SIG-M5 (cell line): ENCODE measurements around the gene ERBIN.
"Not testable (repeated sequence)": the region's sequence is repeated elsewhere in the genome, so short reads cannot be mapped to it uniquely, and the experiment has no call there.

Source experiments
- DNase-seq: peaks from one replicate; lab custom pipeline; 2025; lab: John Stamatoyannopoulos, UW

ERBIN gene

GRCh38 chr5:65916066-65916465 is 10.3 kb upstream of the ERBIN start:
- DNase-seq = no peak

- no peak for DNase-seq
Observed at GRCh38 chr5:65916636-65917035, 9.7 kb upstream of the ERBIN start.

DNA sequence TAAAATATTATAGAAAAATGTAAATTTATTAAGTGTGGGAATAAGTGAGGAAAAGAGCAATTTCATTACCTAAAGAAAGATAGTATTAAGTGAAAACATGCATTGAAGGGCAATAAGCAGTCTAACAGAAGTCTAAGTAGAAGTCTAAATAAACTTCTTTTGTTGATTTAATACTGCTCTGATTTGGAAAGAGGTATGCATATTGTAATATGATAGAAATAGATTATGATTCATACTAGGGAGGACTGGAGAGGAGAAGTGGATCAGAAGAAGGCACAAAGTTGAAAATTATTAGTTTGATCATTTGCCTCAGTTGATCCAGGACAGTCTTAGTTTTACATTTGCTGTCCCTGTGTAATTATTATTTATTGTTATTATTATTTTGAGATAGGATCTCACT is 6.6 kb upstream of the ERBIN start:
- DNase-seq = no peak

DNA sequence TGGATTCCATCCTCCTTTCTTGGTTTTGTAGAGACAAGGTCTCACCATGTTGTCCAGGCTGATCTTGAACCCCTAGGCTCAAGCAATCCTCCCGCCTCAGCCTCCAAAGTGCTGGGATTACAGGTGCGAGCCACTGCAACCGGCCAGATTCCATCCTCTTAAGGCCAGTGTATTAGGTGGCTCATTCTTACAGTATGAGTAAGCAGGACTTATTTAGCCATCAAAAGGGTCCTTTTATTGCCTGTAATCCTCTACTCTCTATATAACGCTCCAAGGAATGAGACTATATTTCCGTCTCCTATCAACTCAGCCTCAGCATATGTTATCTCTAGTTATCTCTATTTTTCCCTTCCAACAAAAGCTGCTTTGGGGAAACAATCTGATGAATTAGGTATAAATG is 3.0 kb upstream of the ERBIN start:
- no peak for DNase-seq

GRCh38 chr5:65924366-65925043 is 1.9 kb upstream of the ERBIN start:
- DNase-seq = no peak

- DNase-seq = peak; percentile 83
Observed at GRCh38 chr5:65925044-65925600, 1.3 kb upstream of the ERBIN start.

- no peak for DNase-seq
Observed at GRCh38 chr5:65925601-65926275, 637 bp upstream of the ERBIN start.

DNA sequence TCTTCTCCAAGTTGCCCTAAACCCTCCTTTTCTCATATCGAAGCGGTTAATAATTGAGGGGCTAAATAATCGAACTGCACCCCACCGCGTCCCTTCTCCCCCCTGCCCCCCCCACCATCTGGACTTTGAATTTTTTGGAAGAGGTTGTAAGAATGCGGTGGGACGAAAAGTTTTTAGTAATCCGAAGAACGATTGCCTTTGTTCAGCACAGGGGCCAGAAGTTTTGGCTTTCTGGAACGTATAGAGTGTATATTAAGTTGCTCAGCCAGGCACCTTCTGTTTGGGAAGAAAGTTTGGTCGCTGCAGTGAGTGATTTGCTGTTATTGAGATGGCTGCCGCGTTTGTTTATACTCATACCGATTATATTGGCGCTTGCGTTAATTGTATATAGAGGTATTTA is 518 bp downstream of the ERBIN start:
- no peak for DNase-seq

GRCh38 chr5:65927503-65928321 is 1.3 kb downstream of the ERBIN start:
- no peak for DNase-seq

DNA sequence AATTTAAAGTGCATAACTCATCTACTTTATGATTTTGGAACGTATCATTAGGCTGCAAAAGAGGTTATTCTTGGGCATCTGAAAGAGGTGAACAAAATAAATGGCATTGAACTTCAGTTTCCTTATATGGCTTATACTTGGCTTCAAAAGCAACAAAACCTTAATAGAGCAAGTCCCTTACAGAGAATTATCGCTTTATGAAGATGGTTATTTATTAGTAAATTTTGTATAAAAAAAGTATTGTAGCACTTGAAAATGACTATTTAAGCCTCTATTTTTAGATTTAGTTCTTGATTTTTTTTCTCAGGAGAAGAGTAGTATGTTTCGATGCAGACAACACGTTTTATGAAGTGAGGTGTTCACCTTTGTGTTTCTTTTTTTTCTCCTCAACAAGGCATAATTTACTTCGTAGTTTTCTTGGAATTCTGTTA is 2.0 kb downstream of the ERBIN start:
- no peak for DNase-seq

- no peak for DNase-seq
Observed at GRCh38 chr5:65928860-65929259, 2.5 kb downstream of the ERBIN start.

DNA sequence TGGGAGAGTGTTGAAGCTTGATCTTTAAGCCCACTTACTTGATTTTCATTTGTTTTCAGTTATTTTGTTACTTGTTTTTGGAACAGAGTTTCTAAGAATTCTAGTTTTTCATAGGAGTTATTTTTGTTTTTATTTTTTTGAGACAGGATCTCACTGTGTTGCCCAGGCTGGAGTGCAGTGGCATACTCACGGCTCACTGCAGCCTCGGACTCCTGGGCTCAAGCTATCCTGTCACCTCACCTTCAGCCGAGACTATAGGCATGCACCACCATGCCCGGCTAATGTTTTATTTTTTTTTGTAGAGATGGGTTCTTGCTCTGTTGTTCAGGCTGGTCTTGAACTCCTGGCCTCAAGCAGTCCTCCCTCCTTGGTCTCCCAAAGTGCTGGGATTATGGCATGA is 6.3 kb downstream of the ERBIN start:
- no peak for DNase-seq

DNA sequence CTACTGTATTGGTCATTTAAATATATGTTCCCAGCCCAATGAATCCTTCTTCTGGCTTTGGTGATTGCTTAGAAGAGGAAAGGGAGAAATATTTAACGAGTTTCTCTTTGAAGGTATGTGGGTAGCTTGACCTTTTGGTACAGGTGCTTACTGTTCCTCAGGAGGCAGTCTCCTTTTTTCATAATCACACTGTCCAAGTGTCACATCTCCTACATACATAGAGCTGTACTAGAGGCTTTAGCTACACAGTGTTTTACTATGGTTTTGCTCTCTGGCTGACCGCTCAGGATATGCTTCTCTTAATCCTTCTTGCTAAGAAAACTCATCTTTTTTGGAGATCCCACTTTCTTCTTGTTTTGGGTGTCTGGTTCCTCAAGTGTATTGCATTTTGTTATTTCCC is 6.9 kb downstream of the ERBIN start:
- DNase-seq = no peak

DNA sequence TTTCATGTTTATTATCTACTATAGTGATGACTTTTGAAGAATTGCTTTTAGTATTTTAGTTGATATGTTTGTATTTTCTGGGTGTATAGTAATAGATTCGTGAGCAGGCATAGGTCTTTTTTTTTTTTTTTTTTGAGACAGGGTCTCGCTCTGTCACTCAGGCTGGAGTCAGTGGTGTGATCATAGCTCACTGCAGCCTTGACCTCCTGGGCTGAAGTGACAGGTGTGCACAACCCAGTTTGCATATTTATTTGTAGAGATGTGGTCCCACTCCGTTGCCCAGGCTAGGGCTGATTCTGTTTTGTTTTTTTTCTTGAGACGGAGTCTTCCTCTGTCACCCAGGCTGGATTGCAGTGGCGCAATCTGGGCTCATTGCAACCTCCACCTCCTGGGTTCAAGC is 11.9 kb downstream of the ERBIN start:
- DNase-seq = no peak

DNA sequence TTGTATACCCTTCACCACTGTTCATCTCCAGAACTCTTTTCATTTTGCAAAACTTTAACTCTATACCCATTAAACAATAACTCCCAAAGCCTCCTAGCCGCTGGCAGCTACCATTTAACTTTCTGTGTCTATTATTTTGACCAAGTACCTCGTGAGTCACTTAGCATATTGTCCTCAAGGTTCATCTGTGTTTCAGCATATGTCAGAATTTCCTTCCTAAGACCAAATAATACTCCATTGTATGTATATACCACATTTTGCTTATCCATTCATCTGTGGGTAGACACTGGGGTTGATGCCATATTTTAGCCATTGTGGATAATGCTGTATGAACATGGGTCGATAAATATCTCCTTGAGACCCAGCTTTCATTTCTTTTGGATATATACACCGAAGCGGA is 17.4 kb downstream of the ERBIN start:
- no peak for DNase-seq

GRCh38 chr5:65946198-65946745 is 19.9 kb downstream of the ERBIN start:
- DNase-seq = no peak

DNA sequence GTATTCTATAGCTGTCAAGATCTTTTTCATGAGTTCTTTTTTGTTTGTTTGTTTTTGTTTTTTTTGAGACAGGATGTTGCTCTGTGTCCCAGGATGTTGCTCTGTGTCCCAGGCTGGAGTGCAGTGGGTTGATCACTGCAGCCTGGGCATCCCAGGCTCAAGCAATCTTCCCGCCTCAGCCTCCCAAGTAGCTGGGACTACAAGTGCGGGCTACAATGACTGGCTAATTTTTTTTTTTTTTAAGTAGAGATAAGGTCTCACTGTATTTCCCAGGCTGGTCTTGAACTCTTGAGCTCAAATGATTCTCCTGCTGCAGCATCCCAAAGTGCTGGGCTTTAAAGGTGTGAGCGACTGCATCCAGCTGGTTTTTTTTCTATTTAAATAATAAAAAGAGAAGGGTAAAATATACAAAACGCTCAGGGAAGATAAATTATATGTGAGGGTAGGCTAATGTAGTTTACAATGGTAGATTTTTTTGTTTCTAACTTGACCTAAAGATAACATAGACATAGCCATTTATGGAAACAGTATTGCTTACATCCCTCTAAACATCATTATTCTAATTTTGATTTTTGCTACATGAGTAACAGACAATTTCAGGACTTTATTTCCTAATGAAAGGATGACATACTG is 21.9 kb downstream of the ERBIN start:
- no peak for DNase-seq

DNA sequence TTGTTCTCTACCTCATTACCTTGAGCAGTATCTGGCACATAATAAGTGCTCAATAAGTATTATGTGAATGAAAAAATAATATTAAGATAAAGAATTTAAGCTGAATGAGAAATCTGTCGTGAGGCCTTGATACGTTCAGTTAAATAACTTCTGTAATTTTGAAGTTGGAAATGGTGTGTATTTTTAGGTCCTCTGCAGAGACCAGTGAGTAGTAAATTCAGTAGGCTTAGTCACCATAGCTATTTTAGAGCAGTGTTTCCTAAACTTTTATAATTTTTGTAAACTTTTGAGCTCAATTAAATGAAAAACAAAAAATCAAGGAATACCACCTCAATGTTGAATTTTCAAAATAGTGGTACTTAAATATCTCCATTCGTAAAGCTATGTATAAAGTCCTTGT is 25.0 kb downstream of the ERBIN start:
- DNase-seq = no peak

- DNase-seq = no peak
Observed at GRCh38 chr5:65952259-65952658, 25.9 kb downstream of the ERBIN start.

DNA sequence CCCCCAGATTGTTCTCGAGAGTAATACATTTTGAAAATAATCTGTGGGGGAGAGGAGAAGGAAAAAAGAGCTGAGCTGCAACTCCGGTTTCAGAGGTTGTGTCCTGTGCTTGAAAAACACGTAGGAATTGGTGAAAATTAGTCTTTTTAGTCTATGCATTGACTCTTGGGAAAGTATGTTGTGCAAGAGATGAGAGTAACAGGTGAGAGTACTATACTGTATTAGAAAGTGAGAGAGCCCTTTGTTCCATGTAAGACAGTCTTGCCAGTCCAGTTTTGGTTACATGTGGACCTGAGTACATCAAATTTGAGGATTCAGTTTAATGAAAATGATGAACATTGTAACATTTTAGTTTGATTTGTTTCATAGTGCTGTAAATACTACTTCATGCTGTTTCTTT is 27.8 kb downstream of the ERBIN start:
- no peak for DNase-seq

GRCh38 chr5:65955746-65956145 is 29.4 kb downstream of the ERBIN start:
- DNase-seq = no peak

DNA sequence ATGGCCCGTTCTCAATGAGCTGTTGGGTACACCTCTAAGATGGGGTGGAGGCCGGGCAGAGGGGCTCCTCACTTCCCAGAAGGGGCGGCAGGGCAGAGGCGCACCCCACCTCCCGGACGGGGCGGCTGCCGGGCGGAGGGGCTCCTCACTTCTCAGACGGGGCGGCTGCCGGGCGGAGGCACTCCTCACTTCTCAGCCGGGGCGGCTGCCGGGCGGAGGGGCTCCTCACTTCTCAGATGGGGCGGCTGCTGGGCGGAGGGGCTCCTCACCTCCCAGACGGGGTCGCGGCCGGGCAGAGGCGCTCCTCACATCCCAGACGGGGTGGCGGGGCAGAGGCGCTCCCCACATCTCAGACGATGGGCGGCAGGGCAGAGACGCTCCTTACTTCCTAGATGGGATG is 31.3 kb downstream of the ERBIN start:
- not testable (repeated sequence) for DNase-seq
